Left ventricle myocardium inferior (tissue), 1 donor: ENCODE data around the gene RNPEP. TPM values are rescaled to one million over a fixed set of nuclear protein-coding genes. Genes with fewer than 3 reads are reported as not detected.

ENCODE experiments used
- microRNA-seq: library from miRNA; unstranded; fragments of <30 nt; microRNA quantifications from one replicate; pipeline ENCODE4 v1.2.0, GENCODE V29; 2020
- total RNA-seq: library from RNA; stranded (reverse); fragmentation: NEBNext Ultra II Directional; extraction: Animal tissue kit (Norgen Biotek cat#: 25700); gene quantifications from one replicate; pipeline ENCODE4 v1.2.1, GENCODE V29; 2021
- donor health status: DM: no; HTN: yes; CAD: no; lungs with severe emphysema.

The RNPEP gene
- total RNA-seq, 1 donor from 2014 or later = 16.6 TPM

Small RNA genes lying within 50 kb of the gene (microRNA-seq; reads per million reads assigned to microRNA genes)
- not detected for gene MIR6740

Other genes starting within 250 kb of the RNPEP start
- gene IPO9, start 153.5 kb upstream of the RNPEP start, total RNA-seq = 20.1 TPM
- 191 TPM for gene SHISA4, start 93.8 kb upstream of the RNPEP start, total RNA-seq
- gene LMOD1, start 36.1 kb upstream of the RNPEP start, total RNA-seq = 9.2 TPM
- gene TIMM17A, start 27.1 kb upstream of the RNPEP start, total RNA-seq = 87.5 TPM
- gene ELF3, start 27.9 kb downstream of the RNPEP start, total RNA-seq = 0.60 TPM
- gene GPR37L1, start 140.3 kb downstream of the RNPEP start, total RNA-seq = 0.05 TPM
- 64.7 TPM for gene ARL8A, start 162.1 kb downstream of the RNPEP start, total RNA-seq
- 0.44 TPM for gene PTPN7, start 178.0 kb downstream of the RNPEP start, total RNA-seq
- gene LGR6, start 211.2 kb downstream of the RNPEP start, total RNA-seq = 0.60 TPM